Measurements from ENCODE around the gene GPR137C. TPM values are rescaled to one million over a fixed set of nuclear protein-coding genes. Genes with fewer than 3 reads are reported as not detected.

The GPR137C gene
- polyA plus RNA-seq, 1 donor from 2014 or later, result 118 TPM

GRCh38 chr14:52547027-52547426, 5.6 kb upstream of the GPR137C start:
- no peak overlapping the region for H2AFZ ChIP-seq (ENCODE audit: low read depth, low read length)
- H4K20me1 ChIP-seq (ENCODE audit: insufficient read depth), result no peaks in the 10 kb centered on the region
- no peaks in the 10 kb centered on the region for H3K9me2 ChIP-seq (ENCODE audit: insufficient read depth, low read length)
- H3K9me3 ChIP-seq (ENCODE audit: low read length), result no peaks in the 10 kb centered on the region
- no peak overlapping the region for H3K4me3 ChIP-seq (ENCODE audit: low read length)
- H3K79me2 ChIP-seq (replicated peaks; ENCODE audit: insufficient read depth, low read length), result peaks cover 50% of the 10 kb centered on the region
- TF ChIP-seq RAD21 (conservative IDR thresholded peaks at IDR 0.05), result no peak
- no peak for TF ChIP-seq MXI1 (conservative IDR thresholded peaks at IDR 0.05; ENCODE audit: poor library complexity, severe bottlenecking)
- TF ChIP-seq EZH2 (IDR thresholded peaks at IDR 0.05; ENCODE audit: borderline replicate concordance, insufficient read depth, low read length, poor library complexity, severe bottlenecking), result no peak
- no peak for TF ChIP-seq POLR2AphosphoS5 (IDR thresholded peaks at IDR 0.05)
- peaks cover 5% of the 10 kb centered on the region for H3K36me3 ChIP-seq (ENCODE audit: insufficient read depth, low read length)
- H3F3A ChIP-seq (ENCODE audit: insufficient read depth, low read length, poor library complexity, severe bottlenecking), result peaks cover 11% of the 10 kb centered on the region
- no peaks in the 10 kb centered on the region for H3K27me3 ChIP-seq (ENCODE audit: insufficient read depth, low read depth, low read length)
- no peak overlapping the region for H3K4me2 ChIP-seq (ENCODE audit: low read length)
- H3K9ac ChIP-seq (ENCODE audit: low read length), result no peak overlapping the region
- H3K27ac ChIP-seq (ENCODE audit: low read length), result no peak overlapping the region

DNA sequence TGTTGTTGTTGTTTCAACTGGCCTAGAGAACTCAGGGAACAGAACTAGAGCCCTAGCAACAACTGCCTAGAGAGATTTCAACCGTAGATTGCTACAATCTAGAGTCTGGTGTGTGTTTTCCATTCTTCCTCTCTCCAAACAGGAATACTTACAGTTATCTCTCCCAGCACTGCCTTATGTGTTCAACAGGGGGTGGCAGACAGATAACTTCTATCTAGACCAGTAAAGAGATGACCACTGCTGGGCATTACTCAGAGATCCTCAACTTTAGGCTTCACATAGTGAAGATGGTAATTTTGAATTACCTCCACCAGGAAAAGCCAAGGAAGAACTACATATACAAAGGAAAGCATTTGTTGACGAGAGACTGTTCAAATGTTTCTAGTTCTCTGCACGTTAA, 5.1 kb upstream of the GPR137C start:
- Histone ChIP-seq H3K4me2 (ENCODE audit: low read length) (no peak overlapping the region), H3K79me2 (replicated peaks; ENCODE audit: insufficient read depth, low read length) (peaks cover 50% of the 10 kb centered on the region), H3K27me3 (ENCODE audit: insufficient read depth, low read depth, low read length) (no peaks in the 10 kb centered on the region), H3K36me3 (ENCODE audit: insufficient read depth, low read length) (peaks cover 5% of the 10 kb centered on the region), H3K9ac (ENCODE audit: low read length) (no peak overlapping the region), H2AFZ (ENCODE audit: low read depth, low read length) (no peak overlapping the region), H3K9me2 (ENCODE audit: insufficient read depth, low read length) (no peaks in the 10 kb centered on the region), H3K9me3 (ENCODE audit: low read length) (no peaks in the 10 kb centered on the region), H3K27ac (ENCODE audit: low read length) (no peak overlapping the region), H3K4me3 (ENCODE audit: low read length) (no peak overlapping the region), H4K20me1 (ENCODE audit: insufficient read depth) (no peaks in the 10 kb centered on the region), H3F3A (ENCODE audit: insufficient read depth, low read length, poor library complexity, severe bottlenecking) (peaks cover 11% of the 10 kb centered on the region)
- TF ChIP-seq TAF1 (IDR thresholded peaks at IDR 0.05; ENCODE audit: low read depth) (no peak), SMC3 (conservative IDR thresholded peaks at IDR 0.05; ENCODE audit: poor library complexity) (no peak), EP300 (conservative IDR thresholded peaks at IDR 0.05; ENCODE audit: poor library complexity, severe bottlenecking) (no peak), RAD21 (conservative IDR thresholded peaks at IDR 0.05) (no peak), POLR2AphosphoS5 (IDR thresholded peaks at IDR 0.05) (no peak), MXI1 (conservative IDR thresholded peaks at IDR 0.05; ENCODE audit: poor library complexity, severe bottlenecking) (no peak)
- TF ChIP-seq, protein P1, sequence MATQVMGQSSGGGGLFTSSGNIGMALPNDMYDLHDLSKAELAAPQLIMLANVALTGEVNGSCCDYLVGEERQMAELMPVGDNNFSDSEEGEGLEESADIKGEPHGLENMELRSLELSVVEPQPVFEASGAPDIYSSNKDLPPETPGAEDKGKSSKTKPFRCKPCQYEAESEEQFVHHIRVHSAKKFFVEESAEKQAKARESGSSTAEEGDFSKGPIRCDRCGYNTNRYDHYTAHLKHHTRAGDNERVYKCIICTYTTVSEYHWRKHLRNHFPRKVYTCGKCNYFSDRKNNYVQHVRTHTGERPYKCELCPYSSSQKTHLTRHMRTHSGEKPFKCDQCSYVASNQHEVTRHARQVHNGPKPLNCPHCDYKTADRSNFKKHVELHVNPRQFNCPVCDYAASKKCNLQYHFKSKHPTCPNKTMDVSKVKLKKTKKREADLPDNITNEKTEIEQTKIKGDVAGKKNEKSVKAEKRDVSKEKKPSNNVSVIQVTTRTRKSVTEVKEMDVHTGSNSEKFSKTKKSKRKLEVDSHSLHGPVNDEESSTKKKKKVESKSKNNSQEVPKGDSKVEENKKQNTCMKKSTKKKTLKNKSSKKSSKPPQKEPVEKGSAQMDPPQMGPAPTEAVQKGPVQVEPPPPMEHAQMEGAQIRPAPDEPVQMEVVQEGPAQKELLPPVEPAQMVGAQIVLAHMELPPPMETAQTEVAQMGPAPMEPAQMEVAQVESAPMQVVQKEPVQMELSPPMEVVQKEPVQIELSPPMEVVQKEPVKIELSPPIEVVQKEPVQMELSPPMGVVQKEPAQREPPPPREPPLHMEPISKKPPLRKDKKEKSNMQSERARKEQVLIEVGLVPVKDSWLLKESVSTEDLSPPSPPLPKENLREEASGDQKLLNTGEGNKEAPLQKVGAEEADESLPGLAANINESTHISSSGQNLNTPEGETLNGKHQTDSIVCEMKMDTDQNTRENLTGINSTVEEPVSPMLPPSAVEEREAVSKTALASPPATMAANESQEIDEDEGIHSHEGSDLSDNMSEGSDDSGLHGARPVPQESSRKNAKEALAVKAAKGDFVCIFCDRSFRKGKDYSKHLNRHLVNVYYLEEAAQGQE (IDR thresholded peaks at IDR 0.05; ENCODE audit: borderline replicate concordance), result no peak

DNA sequence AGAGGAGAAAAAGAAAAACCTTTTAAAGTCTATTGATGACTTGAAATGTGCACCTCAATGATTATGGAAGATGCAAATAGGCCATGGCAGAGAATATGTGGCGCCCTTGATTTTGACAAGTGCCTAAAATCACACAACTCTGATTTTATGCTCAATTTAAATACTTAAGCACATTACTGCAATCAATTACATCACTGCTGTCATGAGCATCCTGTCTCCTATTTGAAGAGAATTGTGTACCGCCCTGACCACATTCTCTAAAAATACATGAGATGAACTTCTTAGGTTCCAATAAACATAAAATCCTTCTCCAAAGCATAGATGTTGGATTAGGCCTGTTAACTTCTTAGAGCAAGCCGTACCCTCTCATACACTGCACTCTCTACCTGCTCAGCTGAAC, 2.0 kb upstream of the GPR137C start:
- Histone ChIP-seq H3K9ac (ENCODE audit: low read length) (peak overlapping the region; percentile 95), H3K9me2 (ENCODE audit: insufficient read depth, low read length) (no peaks in the 10 kb centered on the region), H3K4me3 (ENCODE audit: low read length) (peak overlapping the region; percentile 88), H3K4me2 (ENCODE audit: low read length) (peak overlapping the region; percentile 99), H3K27me3 (ENCODE audit: insufficient read depth, low read depth, low read length) (no peaks in the 10 kb centered on the region), H3K36me3 (ENCODE audit: insufficient read depth, low read length) (no peaks in the 10 kb centered on the region), H3K79me2 (replicated peaks; ENCODE audit: insufficient read depth, low read length) (peaks cover 70% of the 10 kb centered on the region), H3K9me3 (ENCODE audit: low read length) (no peaks in the 10 kb centered on the region), H2AFZ (ENCODE audit: low read depth, low read length) (peak overlapping the region; percentile 65), H3F3A (ENCODE audit: insufficient read depth, low read length, poor library complexity, severe bottlenecking) (peaks cover 11% of the 10 kb centered on the region), H3K27ac (ENCODE audit: low read length) (peak overlapping the region; percentile 96), H4K20me1 (ENCODE audit: insufficient read depth) (no peaks in the 10 kb centered on the region)
- no peak for TF ChIP-seq EP300 (conservative IDR thresholded peaks at IDR 0.05; ENCODE audit: poor library complexity, severe bottlenecking)
- no peak for TF ChIP-seq POLR2AphosphoS5 (IDR thresholded peaks at IDR 0.05)
- TF ChIP-seq EZH2 (IDR thresholded peaks at IDR 0.05; ENCODE audit: borderline replicate concordance, insufficient read depth, low read length, poor library complexity, severe bottlenecking), result no peak
- no peak for TF ChIP-seq TAF1 (IDR thresholded peaks at IDR 0.05; ENCODE audit: low read depth)
- TF ChIP-seq, protein P1 (IDR thresholded peaks at IDR 0.05; ENCODE audit: borderline replicate concordance), result peak; percentile 35

All from neural cell (in vitro differentiated cells).